NB4 (cell line): ENCODE data around the gene SLC9B1.

Experiments
- CTCF ChIP-seq: IDR thresholded peaks from one replicate; pipeline ENCODE4 v1.5.1; 2012; ENCODE audit warnings: low read depth, low read length
- MAX ChIP-seq: IDR thresholded peaks from 2 replicates; pipeline ENCODE4 v1.6.1; 2011; ENCODE audit warnings: low read depth, low read length
- POLR2A ChIP-seq: IDR thresholded peaks from 2 replicates; pipeline ENCODE4 v1.6.1; 2011; ENCODE audit warnings: mild to moderate bottlenecking; ENCODE audit not compliant: insufficient read length; ENCODE audit errors: extremely low read depth

- TF ChIP-seq CTCF (no peak), POLR2A (no peak), MAX (no peak)
Measured at GRCh38 chr4:103060453-103061148, 41.1 kb upstream of the SLC9B1 start.
